Measurements from ENCODE around the gene TMEM183A.

Gene TMEM183A

GRCh38 chr1:203044546-203045250 lies 37.5 kb downstream of the TMEM183A start:
- H3K36me3 ChIP-seq (ENCODE audit: insufficient read depth, low read length) = no peaks in the 10 kb centered on the region
- no peak overlapping the region for H2AFZ ChIP-seq (ENCODE audit: low read depth, low read length)
- DNase-seq = no peak
- H3K9ac ChIP-seq (ENCODE audit: low read depth, low read length) = no peak overlapping the region
- no peak overlapping the region for H3K4me2 ChIP-seq (ENCODE audit: insufficient read depth, low read length)
- no peaks in the 10 kb centered on the region for H3K4me1 ChIP-seq (ENCODE audit: insufficient read depth, low read length)
- H4K20me1 ChIP-seq (ENCODE audit: insufficient read depth, low read length) = peaks cover under 1% of the 10 kb centered on the region; the same call in 1 of the 2 replicates
- H3K27ac ChIP-seq (ENCODE audit: low read length) = no peak overlapping the region
- H3K9me3 ChIP-seq (ENCODE audit: insufficient read depth, low read length, severe bottlenecking) = no peaks in the 10 kb centered on the region
- H3K4me3 ChIP-seq (ENCODE audit: low read depth in 1 of 2, low read length in 2 of 2) = no peak overlapping the region
- no peak for ATAC-seq (ENCODE audit: insufficient read depth, low read depth)
- H3K27me3 ChIP-seq (ENCODE audit: insufficient read depth, low read length, poor library complexity) = peaks cover 27% of the 10 kb centered on the region
- no peaks in the 10 kb centered on the region for H3K79me2 ChIP-seq (ENCODE audit: insufficient read depth, low read length)
- TF ChIP-seq EZH2 (IDR thresholded peaks at IDR 0.05; ENCODE audit: borderline replicate concordance, low read depth, low read length, severe bottlenecking) = no peak
- TF ChIP-seq, protein P1, sequence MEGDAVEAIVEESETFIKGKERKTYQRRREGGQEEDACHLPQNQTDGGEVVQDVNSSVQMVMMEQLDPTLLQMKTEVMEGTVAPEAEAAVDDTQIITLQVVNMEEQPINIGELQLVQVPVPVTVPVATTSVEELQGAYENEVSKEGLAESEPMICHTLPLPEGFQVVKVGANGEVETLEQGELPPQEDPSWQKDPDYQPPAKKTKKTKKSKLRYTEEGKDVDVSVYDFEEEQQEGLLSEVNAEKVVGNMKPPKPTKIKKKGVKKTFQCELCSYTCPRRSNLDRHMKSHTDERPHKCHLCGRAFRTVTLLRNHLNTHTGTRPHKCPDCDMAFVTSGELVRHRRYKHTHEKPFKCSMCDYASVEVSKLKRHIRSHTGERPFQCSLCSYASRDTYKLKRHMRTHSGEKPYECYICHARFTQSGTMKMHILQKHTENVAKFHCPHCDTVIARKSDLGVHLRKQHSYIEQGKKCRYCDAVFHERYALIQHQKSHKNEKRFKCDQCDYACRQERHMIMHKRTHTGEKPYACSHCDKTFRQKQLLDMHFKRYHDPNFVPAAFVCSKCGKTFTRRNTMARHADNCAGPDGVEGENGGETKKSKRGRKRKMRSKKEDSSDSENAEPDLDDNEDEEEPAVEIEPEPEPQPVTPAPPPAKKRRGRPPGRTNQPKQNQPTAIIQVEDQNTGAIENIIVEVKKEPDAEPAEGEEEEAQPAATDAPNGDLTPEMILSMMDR (IDR thresholded peaks at IDR 0.05; ENCODE audit: borderline replicate concordance, extremely low read depth, low read length, poor library complexity, severe bottlenecking) = no peak

DNA sequence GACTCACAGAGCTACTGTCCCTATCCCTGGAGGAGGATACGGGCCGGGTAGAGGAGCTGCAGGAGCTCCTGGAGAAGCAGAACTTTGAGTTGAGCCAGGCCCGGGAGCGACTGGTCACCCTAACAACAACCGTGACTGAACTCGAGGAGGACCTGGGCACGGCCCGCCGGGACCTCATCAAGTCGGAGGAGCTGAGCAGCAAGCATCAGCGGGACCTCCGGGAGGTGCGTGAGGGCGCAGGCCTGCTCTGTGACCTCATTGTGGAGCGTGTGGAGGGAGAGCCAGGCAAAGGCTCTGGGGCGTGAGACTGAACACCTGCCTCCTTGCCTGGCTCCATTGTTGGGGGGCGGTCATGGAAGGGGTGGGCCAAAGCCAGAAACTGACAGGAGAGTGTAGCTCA lies 38.2 kb downstream of the TMEM183A start:
- no peak overlapping the region for H2AFZ ChIP-seq (ENCODE audit: low read depth, low read length)
- no peak overlapping the region for H3K4me2 ChIP-seq (ENCODE audit: insufficient read depth, low read length)
- ATAC-seq (ENCODE audit: insufficient read depth, low read depth) (no peak), DNase-seq (no peak)
- H3K27me3 ChIP-seq (ENCODE audit: insufficient read depth, low read length, poor library complexity) = peaks cover 33% of the 10 kb centered on the region
- H3K36me3 ChIP-seq (ENCODE audit: insufficient read depth, low read length) = no peaks in the 10 kb centered on the region
- TF ChIP-seq, protein P1 (IDR thresholded peaks at IDR 0.05; ENCODE audit: borderline replicate concordance, extremely low read depth, low read length, poor library complexity, severe bottlenecking) = no peak
- no peak for TF ChIP-seq EZH2 (IDR thresholded peaks at IDR 0.05; ENCODE audit: borderline replicate concordance, low read depth, low read length, severe bottlenecking)
- H3K79me2 ChIP-seq (ENCODE audit: insufficient read depth, low read length) = no peaks in the 10 kb centered on the region
- no peak overlapping the region for H3K27ac ChIP-seq (ENCODE audit: low read length)
- H3K9me3 ChIP-seq (ENCODE audit: insufficient read depth, low read length, severe bottlenecking) = no peaks in the 10 kb centered on the region
- no peak overlapping the region for H3K9ac ChIP-seq (ENCODE audit: low read depth, low read length)
- no peaks in the 10 kb centered on the region for H3K4me1 ChIP-seq (ENCODE audit: insufficient read depth, low read length)
- H4K20me1 ChIP-seq (ENCODE audit: insufficient read depth, low read length) = peaks cover 3% of the 10 kb centered on the region; the same call in 1 of the 2 replicates
- H3K4me3 ChIP-seq (ENCODE audit: low read depth in 1 of 2, low read length in 2 of 2) = no peak overlapping the region

DNA sequence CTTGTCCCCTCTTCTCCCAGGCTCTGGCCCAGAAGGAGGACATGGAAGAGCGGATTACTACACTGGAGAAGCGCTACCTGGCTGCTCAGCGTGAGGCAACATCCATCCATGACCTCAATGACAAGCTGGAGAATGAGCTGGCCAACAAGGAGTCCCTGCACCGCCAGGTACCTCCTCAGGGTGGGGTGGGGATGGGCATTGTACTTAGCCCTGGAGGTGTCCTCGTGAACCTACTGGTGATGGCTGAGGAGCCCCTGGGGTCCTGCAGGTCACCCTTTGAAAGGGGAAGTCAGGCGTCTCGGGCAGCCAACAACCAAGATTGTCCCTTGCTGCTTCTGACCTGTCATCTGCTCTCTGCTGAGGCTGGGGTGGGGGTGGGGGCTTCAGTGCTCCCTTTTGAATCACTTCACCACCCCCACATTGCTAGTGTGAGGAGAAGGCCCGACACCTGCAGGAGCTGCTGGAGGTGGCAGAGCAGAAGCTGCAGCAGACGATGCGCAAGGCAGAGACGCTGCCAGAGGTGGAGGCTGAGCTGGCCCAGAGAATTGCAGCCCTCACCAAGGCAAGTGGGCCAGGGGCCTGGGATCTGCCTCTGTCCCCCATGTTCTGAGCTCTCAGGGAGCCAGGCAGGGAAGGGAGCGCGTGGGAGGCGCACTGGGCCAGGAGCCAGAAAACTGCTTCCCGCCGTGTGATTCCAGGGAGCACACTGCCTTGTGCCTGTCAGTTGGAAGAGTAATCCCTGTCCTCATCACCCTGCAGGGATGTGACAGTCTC lies 38.8 kb downstream of the TMEM183A start:
- Histone ChIP-seq H3K36me3 (ENCODE audit: insufficient read depth, low read length) (no peaks in the 10 kb centered on the region), H3K9me3 (ENCODE audit: insufficient read depth, low read length, severe bottlenecking) (no peaks in the 10 kb centered on the region), H4K20me1 (ENCODE audit: insufficient read depth, low read length) (peaks cover 3% of the 10 kb centered on the region; the same call in 1 of the 2 replicates), H3K27me3 (ENCODE audit: insufficient read depth, low read length, poor library complexity) (peaks cover 36% of the 10 kb centered on the region), H3K4me2 (ENCODE audit: insufficient read depth, low read length) (no peak overlapping the region), H3K27ac (ENCODE audit: low read length) (no peak overlapping the region), H3K4me3 (ENCODE audit: low read depth in 1 of 2, low read length in 2 of 2) (no peak overlapping the region), H3K4me1 (ENCODE audit: insufficient read depth, low read length) (no peaks in the 10 kb centered on the region), H3K9ac (ENCODE audit: low read depth, low read length) (no peak overlapping the region), H3K79me2 (ENCODE audit: insufficient read depth, low read length) (no peaks in the 10 kb centered on the region), H2AFZ (ENCODE audit: low read depth, low read length) (no peak overlapping the region)
- ATAC-seq (ENCODE audit: insufficient read depth, low read depth) (no peak), DNase-seq (no peak)
- no peak for TF ChIP-seq EZH2 (IDR thresholded peaks at IDR 0.05; ENCODE audit: borderline replicate concordance, low read depth, low read length, severe bottlenecking)
- TF ChIP-seq, protein P1 (IDR thresholded peaks at IDR 0.05; ENCODE audit: borderline replicate concordance, extremely low read depth, low read length, poor library complexity, severe bottlenecking) = no peak
